HG03520 (cell line): ENCODE data around the gene FXYD2.

ENCODE experiments used
- ATAC-seq: cut with Tn5 transposase; IDR thresholded peaks from one replicate; pipeline ENCODE4 v1.9.1; 2021; ENCODE audit warnings: mild to moderate bottlenecking, moderate library complexity; ENCODE audit not compliant: unreplicated experiment

Gene FXYD2

DNA sequence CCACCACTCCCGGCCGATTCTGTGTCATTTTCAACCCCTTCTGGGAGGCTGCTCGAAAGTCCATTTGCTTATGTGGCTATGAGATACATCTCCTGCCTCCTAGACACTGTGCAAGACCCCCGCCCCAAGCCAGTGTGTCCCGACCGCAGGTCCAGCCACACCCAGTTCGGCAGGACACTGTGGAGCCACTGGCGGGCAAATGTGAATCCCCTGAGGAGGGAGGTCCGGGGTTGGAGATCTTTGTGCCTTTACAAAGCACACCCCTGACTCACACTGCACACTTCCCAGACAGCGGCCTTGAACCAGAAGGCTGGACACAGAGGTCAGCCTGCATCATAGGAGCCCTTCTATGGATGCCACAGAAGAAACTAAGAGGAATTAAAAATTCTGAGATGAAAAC, 34.5 kb upstream of the FXYD2 start:
- ATAC-seq: no peak

GRCh38 chr11:117857734-117858414, 33.3 kb upstream of the FXYD2 start:
- no peak for ATAC-seq

- ATAC-seq: no peak
These were observed 31.5 kb upstream of the FXYD2 start for GRCh38 chr11:117855912-117856651.

GRCh38 chr11:117855186-117855845, 30.8 kb upstream of the FXYD2 start:
- ATAC-seq: no peak

DNA sequence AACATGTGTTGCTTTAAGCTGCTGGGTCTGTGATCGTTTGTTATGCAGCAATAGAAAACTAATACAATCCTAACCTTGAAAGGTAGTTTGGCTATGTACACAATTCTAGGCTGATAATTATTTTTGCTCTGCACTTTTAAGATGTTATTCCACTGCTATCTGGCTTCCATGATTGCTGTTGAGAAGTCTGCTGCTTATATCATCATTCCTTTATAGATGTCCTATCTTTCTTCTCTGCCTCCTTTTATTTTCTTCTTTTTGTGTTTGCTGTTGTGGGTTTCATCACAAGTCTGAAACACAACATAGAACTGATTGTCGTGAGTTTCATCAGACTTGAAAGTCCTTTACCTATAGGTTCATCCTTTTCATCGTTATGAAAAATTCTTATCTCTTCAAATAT, 27.8 kb upstream of the FXYD2 start:
- ATAC-seq: no peak

- ATAC-seq: no peak
These were observed 27.3 kb upstream of the FXYD2 start for GRCh38 chr11:117851852-117852251.

DNA sequence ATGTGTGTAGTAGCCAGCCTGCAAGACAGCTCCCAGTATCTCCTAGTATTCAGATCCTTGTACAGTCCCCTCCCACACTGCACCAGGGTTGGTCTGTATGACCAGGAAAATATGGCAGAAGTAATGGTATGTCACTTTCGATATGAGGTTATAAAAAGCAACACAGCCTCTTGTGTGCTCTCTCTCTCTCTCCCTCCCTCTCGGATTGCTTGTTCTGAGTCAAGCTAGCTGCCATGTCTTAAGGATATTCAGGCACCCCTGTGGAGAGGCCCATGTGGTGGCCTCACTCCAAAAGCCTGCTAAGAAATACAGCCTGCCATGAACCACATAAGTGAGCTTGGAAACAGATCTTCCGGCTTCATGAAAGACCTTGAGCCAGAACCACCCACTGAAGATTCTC, 26.6 kb upstream of the FXYD2 start:
- no peak for ATAC-seq

DNA sequence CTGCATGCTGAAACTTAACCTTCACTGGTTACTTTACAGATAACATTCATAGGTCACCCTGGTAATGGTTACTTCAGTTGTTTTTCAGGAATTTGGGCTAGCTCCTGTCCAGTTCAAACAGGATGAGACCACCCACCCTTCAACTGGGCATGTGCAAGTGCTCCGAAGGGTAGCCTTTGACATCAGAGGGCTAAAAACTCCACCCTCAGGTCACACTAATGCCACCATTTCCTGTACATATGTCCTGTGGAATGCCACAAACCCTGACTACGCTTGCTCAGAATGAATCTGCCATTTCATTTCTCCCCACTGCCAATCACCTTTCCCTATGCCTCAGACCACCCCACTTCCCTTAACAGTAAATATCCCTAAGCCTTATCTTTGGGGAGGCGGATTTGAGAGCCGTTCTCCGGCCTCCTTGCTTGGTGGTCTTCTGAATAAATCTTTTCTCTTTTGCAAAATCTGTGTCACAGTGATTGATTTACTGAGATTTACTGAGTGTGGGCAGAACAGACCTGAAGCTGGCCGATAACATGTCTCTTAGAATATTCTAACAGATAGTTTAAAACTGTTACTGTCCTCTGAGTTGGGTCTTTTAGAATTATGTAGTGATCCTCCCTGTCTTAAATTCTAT, 25.4 kb upstream of the FXYD2 start:
- ATAC-seq: no peak

GRCh38 chr11:117843666-117844484, 19.3 kb upstream of the FXYD2 start:
- ATAC-seq: no peak

GRCh38 chr11:117842131-117842941, 17.8 kb upstream of the FXYD2 start:
- no peak for ATAC-seq

DNA sequence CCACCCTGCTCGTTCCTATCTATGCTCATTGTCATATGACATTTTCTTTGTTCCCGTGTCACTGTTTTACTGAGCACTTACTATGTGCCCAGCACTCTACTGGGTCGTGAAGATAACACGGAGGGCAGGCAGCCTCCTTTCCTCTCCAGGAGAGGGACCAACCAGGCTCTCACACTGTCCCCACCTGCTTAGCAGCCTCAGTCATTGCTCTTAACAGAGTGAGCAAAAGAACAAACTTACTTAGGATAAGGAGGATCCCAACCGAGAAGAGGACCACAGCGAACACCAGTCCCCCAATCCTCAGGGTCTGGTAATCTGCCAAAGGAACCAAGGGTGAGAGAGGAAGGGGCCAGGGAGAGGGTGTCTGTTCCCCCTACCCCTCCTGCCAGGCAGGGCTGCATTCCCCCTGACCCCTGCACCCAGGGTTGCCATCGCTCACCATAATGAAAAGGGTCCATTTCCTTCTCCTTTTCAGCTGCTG, 17.0 kb upstream of the FXYD2 start:
- no peak for ATAC-seq

DNA sequence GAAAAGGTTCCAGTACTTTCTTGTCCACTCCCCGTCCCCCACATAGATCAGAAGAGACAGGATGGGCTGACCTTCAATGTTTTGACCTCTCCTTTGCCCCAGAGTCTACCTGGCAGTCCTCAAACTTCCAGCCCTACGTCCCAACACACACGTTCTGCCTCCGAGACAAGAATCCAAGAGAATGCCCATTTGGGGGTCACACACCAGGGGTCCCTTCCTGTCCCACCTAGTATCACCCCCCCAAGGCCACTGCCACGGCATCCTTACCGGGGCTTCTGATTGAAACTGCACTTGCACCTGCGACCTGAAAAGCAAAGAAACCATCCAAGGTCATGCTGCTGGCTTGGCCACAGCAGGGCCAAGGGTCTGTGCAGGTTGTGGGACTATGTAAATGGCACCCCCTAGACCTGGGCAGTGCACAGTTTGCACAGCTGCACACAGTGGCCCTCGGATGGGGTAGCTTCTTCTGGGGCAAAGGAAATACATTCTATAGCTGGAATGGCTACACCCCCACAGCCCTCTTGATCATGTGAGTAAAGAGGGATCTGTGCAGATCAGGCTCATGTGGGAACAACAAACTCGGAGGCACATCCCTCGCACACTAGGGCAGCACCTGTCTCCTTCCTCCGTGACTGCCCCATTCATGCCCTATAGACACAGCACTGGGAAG, 16.5 kb upstream of the FXYD2 start:
- ATAC-seq: no peak

DNA sequence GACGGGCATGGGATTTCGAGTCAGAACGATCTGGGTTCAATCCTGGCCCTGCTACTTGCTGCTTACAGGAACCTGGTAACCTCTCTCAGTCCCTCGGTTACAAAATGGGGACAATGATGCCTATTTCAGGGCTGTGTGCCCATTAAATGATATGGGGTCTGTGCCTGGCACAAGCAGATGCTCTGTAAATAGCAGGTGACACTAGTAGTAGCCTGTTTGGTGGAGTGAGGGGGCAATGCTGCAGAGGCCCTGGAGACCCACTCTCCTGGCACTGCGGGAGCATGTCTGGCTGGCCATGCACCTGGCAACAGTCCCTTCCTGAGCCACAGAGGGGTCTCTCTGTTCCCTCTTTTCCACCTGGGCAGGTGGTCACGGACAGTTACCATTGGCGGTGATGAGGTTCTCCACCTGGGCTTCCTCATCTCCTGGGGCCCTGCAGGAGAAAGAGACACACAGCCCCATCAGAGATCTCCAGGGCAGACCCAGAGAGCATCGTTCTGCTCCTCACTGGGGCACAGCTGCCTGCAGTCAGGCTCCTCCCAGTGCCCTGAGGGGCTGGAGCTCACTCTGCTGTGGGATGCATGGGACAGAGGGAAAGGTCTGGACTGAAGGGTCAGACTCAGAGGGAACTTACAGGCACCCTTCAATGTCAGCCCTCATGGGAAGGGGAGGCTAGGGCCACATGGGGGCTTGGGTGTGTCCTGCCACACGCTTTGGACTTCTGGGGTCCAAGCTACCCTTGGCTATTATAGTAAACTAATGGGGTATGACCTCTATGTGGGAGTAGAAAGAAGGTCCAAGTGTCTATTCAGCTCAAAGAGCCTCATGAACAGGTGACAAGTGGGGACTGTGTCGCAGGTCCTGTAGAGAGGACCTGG, 15.6 kb upstream of the FXYD2 start:
- no peak for ATAC-seq

GRCh38 chr11:117839380-117839881, 14.9 kb upstream of the FXYD2 start:
- ATAC-seq: no peak

DNA sequence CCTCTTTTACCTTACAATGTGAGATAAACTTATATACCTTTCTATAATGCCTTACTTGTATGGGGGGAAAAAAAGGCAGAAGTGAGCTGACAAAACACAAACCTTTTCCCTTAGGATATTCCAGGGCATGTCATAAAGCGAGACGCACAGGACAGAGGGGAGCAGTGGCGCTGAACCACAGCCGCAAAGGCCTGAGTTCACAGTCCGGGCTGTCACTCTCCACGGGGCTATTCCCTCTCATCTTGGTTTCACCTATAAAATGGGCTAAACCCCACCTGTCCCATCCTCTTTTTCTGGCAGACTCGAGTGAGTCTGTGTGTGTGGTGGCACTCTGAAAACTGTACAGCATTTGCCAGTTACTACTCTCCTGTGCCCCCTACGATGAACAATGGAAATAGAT, 14.4 kb upstream of the FXYD2 start:
- no peak for ATAC-seq

GRCh38 chr11:117837791-117838190, 13.2 kb upstream of the FXYD2 start:
- no peak for ATAC-seq

GRCh38 chr11:117837070-117837776, 12.7 kb upstream of the FXYD2 start:
- no peak for ATAC-seq
